Progenitor cell of endocrine pancreas (in vitro differentiated cells): ENCODE results near the gene CUX1. TPM values are rescaled to one million over a fixed set of nuclear protein-coding genes. Genes with fewer than 3 reads are reported as not detected.

Experiments
- DNase-seq: peaks from one replicate; pipeline ENCODE4 v3.0.0; 2021; ENCODE audit warnings: low spot score; ENCODE audit not compliant: unreplicated experiment
- H3K27ac Mint-ChIP-seq: 2 replicates; pipeline ENCODE4 v1.8.0; 2021; ENCODE audit warnings: mild to moderate bottlenecking, moderate library complexity, mixed read lengths
- H3K27me3 Mint-ChIP-seq: 2 replicates; pipeline ENCODE4 v1.8.0; 2021; ENCODE audit warnings: mixed read lengths
- H3K36me3 Mint-ChIP-seq: 2 replicates; pipeline ENCODE4 v1.8.0; 2022; ENCODE audit warnings: mixed read lengths; ENCODE audit not compliant: insufficient read depth
- H3K4me1 Mint-ChIP-seq: 2 replicates; pipeline ENCODE4 v1.8.0; 2021; ENCODE audit warnings: low read depth, mixed read lengths
- H3K4me3 Mint-ChIP-seq: 2 replicates; pipeline ENCODE4 v1.8.0; 2021; ENCODE audit warnings: low read depth, mild to moderate bottlenecking, moderate library complexity, mixed read lengths
- H3K9me3 Mint-ChIP-seq: 2 replicates; pipeline ENCODE4 v1.8.0; 2021; ENCODE audit warnings: low read depth, mixed read lengths
- CTCF ChIP-seq: fragments of 200-600 bp; sonication (generic); IDR thresholded peaks from one replicate; pipeline ENCODE4 v1.5.0; 2021; ENCODE audit warnings: antibody characterized with exemption, mild to moderate bottlenecking; ENCODE audit not compliant: unreplicated experiment
- total RNA-seq: library from RNA; stranded (reverse); gene quantifications from 2 replicates; pipeline ENCODE4 v1.2.1, GENCODE V29; 2021

Gene CUX1
- total RNA-seq, 1 donor from 2014 or later: 103 TPM

- Mint-ChIP-seq H3K27ac (no peak overlapping the region), H3K36me3 (peaks cover 2% of the 10 kb centered on the region), H3K4me1 (peaks cover 42% of the 10 kb centered on the region), H3K4me3 (no peak overlapping the region), H3K9me3 (no peaks in the 10 kb centered on the region), H3K27me3 (no peaks in the 10 kb centered on the region)
- TF ChIP-seq CTCF: no peak
- DNase-seq: no peak
Observed at GRCh38 chr7:101859411-101860106, 42.1 kb downstream of the CUX1 start.

GRCh38 chr7:101860316-101861217 lies 43.1 kb downstream of the CUX1 start:
- peaks cover 45% of the 10 kb centered on the region for H3K4me1 Mint-ChIP-seq
- H3K27ac Mint-ChIP-seq: no peak overlapping the region
- no peaks in the 10 kb centered on the region for H3K27me3 Mint-ChIP-seq
- no peaks in the 10 kb centered on the region for H3K9me3 Mint-ChIP-seq
- H3K36me3 Mint-ChIP-seq: peaks cover 4% of the 10 kb centered on the region
- no peak overlapping the region for H3K4me3 Mint-ChIP-seq
- no peak for TF ChIP-seq CTCF
- no peak for DNase-seq

GRCh38 chr7:101861218-101861775 lies 43.9 kb downstream of the CUX1 start:
- TF ChIP-seq CTCF: no peak
- Mint-ChIP-seq H3K4me3 (no peak overlapping the region), H3K27me3 (no peaks in the 10 kb centered on the region), H3K27ac (no peak overlapping the region), H3K36me3 (peaks cover 6% of the 10 kb centered on the region), H3K9me3 (no peaks in the 10 kb centered on the region), H3K4me1 (peaks cover 44% of the 10 kb centered on the region)
- DNase-seq: no peak

GRCh38 chr7:101862280-101863220 lies 45.1 kb downstream of the CUX1 start:
- Mint-ChIP-seq H3K27ac (peak overlapping the region; percentile 52), H3K27me3 (no peaks in the 10 kb centered on the region), H3K9me3 (no peaks in the 10 kb centered on the region), H3K36me3 (peaks cover 3% of the 10 kb centered on the region), H3K4me1 (peaks cover 35% of the 10 kb centered on the region), H3K4me3 (no peak overlapping the region)
- no peak for DNase-seq
- TF ChIP-seq CTCF: no peak
